NCI-H446 treated with DMSO at 0.1 percent for 48 hours (cell line): Measurements from ENCODE around the gene SSC4D.

ENCODE experiments used
- DNase-seq: peaks from one replicate; lab custom pipeline; 2025; lab: John Stamatoyannopoulos, UW

Gene SSC4D

DNA sequence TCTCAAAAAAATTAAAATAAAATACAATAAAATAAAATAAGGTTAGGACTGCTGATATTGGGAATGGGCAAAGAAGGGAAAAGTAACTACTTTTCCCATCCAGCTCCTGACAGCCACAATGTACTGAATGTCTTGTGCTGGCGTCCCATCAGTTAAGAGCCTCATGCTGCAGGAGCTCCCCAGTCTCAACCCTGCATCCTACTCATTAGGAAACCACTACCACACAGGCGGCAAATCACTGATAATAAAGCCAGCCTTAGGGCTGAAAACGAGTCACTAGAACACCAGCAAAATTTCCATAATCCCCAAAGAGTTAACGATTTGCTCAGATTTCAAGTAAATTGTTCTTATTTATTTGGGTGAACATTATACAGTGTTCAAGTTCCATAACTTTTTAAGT lies 55.0 kb downstream of the SSC4D start:
- DNase-seq, result no peak

GRCh38 chr7:76353744-76354143 lies 55.8 kb downstream of the SSC4D start:
- no peak for DNase-seq

DNA sequence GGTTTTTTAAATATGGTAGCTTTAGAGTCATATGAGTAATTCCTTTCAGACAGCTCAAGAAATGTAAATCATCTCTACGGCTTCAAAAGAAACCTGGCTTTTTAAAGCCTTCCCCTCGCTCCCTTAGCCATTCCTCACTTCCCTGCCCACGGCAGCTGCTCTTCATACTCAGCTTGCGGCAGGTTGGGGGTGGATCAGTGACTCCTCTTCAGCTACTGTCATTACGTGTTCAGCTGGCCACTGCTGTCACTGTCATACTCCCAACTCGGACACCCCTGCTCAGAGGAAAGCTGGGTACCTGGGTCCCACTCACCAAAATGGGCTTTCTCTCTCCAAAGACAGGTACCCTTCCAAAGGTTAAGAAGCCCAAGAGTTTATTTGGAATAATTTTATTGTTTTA lies 57.3 kb downstream of the SSC4D start:
- no peak for DNase-seq

GRCh38 chr7:76351372-76351771 lies 58.1 kb downstream of the SSC4D start:
- no peak for DNase-seq

DNA sequence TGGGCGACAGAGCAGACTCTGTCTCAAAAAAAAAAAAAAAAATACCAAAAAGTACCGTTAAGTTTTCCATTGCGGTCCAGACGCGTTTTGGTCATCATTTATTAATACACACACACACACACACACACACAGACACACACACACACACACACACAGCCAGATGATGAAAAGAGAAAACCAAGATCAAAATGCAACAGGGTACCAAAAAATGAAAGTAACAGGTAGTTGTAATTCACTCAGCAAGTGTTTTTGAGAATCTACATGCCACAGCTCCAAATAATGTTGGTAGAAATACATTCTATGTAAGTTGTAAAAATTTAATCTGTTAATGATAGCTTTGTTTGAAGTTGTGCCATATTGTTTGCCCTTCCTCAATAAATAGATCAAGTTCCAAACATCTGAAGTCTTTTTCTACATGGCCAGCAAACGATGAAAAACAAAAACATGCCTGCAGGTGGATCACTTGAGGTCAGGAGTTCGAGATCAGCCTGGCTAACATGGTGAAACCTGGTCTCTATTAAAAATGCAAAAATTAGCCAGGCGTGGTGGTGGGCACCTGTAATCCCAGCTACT lies 60.1 kb downstream of the SSC4D start:
- no peak for DNase-seq

- no peak for DNase-seq
Observed at GRCh38 chr7:76347710-76348109, 61.8 kb downstream of the SSC4D start.

GRCh38 chr7:76346778-76347177 lies 62.7 kb downstream of the SSC4D start:
- DNase-seq, result no peak

DNA sequence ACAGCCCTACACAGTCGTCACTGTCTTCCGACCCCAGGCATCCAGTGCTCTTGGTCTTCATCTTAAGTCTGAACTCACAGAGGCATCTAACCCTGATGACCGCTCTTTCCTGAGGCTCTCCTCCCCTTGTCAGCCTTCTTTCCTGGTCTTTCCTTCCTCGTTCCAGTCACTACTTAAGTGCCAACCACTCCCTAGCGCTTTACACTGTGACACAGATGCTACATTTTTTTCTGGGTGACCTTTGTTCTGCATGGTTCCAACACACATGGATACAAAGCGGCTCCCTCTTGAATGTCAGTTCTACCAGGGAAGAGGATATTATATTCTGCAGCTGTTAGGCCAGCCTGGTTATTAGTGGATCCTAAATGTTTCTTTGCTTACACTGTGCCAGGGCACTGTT lies 63.4 kb downstream of the SSC4D start:
- DNase-seq, result no peak

GRCh38 chr7:76343931-76344321 lies 65.6 kb downstream of the SSC4D start:
- DNase-seq, result no peak

- DNase-seq, result no peak
Observed at GRCh38 chr7:76343294-76343930, 66.1 kb downstream of the SSC4D start.

DNA sequence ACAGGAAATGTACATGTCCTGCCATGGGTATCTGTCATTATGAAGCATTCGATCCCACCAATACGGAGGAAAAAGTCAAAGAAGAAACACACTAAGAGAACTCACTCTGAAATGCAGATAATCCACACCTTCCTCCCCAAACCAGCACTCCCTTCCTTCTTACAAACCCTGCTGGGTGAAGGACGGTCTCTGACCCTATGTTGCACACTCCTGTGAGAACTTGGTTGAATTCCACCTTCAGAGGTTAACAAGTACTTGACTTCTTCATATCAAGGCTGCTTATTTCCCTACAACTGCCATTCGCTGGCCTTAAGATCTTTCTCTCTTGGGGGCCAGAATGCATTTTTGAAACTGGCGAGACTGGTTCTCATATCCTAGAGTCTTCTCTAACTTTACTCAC lies 67.3 kb downstream of the SSC4D start:
- no peak for DNase-seq

GRCh38 chr7:76340617-76341131 lies 68.8 kb downstream of the SSC4D start:
- DNase-seq, result no peak
